ENCODE results near the gene CADM2.
"Not testable (repeated sequence)": the region's sequence is repeated elsewhere in the genome, so short reads cannot be mapped to it uniquely, and the experiment has no call there.

The CADM2 gene

GRCh38 chr3:85426121-85426520 is 467.3 kb downstream of the CADM2 start:
- no peak for DNase-seq (ENCODE audit: low read depth, low spot score)
- H3K27ac ChIP-seq = no peak overlapping the region

GRCh38 chr3:85427467-85427866 is 468.7 kb downstream of the CADM2 start:
- DNase-seq (ENCODE audit: low read depth, low spot score) = no peak
- no peak overlapping the region for H3K27ac ChIP-seq

GRCh38 chr3:85432081-85432480 is 473.3 kb downstream of the CADM2 start:
- no peak overlapping the region for H3K27ac ChIP-seq
- DNase-seq (ENCODE audit: low read depth, low spot score) = no peak

GRCh38 chr3:85433319-85433718 is 474.5 kb downstream of the CADM2 start:
- no peak overlapping the region for H3K27ac ChIP-seq
- DNase-seq (ENCODE audit: low read depth, low spot score) = no peak

- no peak overlapping the region for H3K27ac ChIP-seq
- DNase-seq (ENCODE audit: low read depth, low spot score) = no peak
These were observed 496.9 kb downstream of the CADM2 start for GRCh38 chr3:85455561-85456200.

GRCh38 chr3:85474241-85474640 is 515.5 kb downstream of the CADM2 start:
- H3K27ac ChIP-seq = no peak overlapping the region
- no peak for DNase-seq (ENCODE audit: low read depth, low spot score)

- DNase-seq (ENCODE audit: low read depth, low spot score) = no peak
These were observed 516.6 kb downstream of the CADM2 start for GRCh38 chr3:85475346-85475745.

GRCh38 chr3:85476891-85477495 is 518.2 kb downstream of the CADM2 start:
- DNase-seq (ENCODE audit: low read depth, low spot score) = no peak

More at GRCh38 chr3:85475346-85475745, 516.6 kb downstream of the CADM2 start:
- no peak overlapping the region for H3K27ac ChIP-seq

GRCh38 chr3:85481411-85482212 is 522.8 kb downstream of the CADM2 start:
- no peak for DNase-seq (ENCODE audit: low read depth, low spot score)
- H3K27ac ChIP-seq = no peak overlapping the region

More at GRCh38 chr3:85476891-85477495, 518.2 kb downstream of the CADM2 start:
- no peak overlapping the region for H3K27ac ChIP-seq

- DNase-seq (ENCODE audit: low read depth, low spot score) = no peak
- no peak overlapping the region for H3K27ac ChIP-seq
These were observed 523.4 kb downstream of the CADM2 start for GRCh38 chr3:85482213-85482490.

- H3K27ac ChIP-seq = no peak overlapping the region
- no peak for DNase-seq (ENCODE audit: low read depth, low spot score)
These were observed 525.2 kb downstream of the CADM2 start for GRCh38 chr3:85483986-85484385.

GRCh38 chr3:85487375-85487774 is 528.6 kb downstream of the CADM2 start:
- H3K27ac ChIP-seq = no peak overlapping the region
- DNase-seq (ENCODE audit: low read depth, low spot score) = no peak

- H3K27ac ChIP-seq = no peak overlapping the region
- no peak for DNase-seq (ENCODE audit: low read depth, low spot score)
These were observed 536.8 kb downstream of the CADM2 start for GRCh38 chr3:85495602-85496001.

- no peak overlapping the region for H3K27ac ChIP-seq
- no peak for DNase-seq (ENCODE audit: low read depth, low spot score)
These were observed 539.4 kb downstream of the CADM2 start for GRCh38 chr3:85498177-85498576.

GRCh38 chr3:85502148-85502875 is 543.5 kb downstream of the CADM2 start:
- DNase-seq (ENCODE audit: low read depth, low spot score) = no peak
- H3K27ac ChIP-seq = no peak overlapping the region

- H3K27ac ChIP-seq; DNase-seq (ENCODE audit: low read depth, low spot score): not testable (repeated sequence)
These were observed 545.5 kb downstream of the CADM2 start for GRCh38 chr3:85504129-85504784.

- DNase-seq (ENCODE audit: low read depth, low spot score); H3K27ac ChIP-seq: not testable (repeated sequence)
These were observed 546.2 kb downstream of the CADM2 start for GRCh38 chr3:85504785-85505511.

- H3K27ac ChIP-seq; DNase-seq (ENCODE audit: low read depth, low spot score): not testable (repeated sequence)
These were observed 548.3 kb downstream of the CADM2 start for GRCh38 chr3:85507052-85507451.

- no peak for DNase-seq (ENCODE audit: low read depth, low spot score)
- no peak overlapping the region for H3K27ac ChIP-seq
These were observed 549.9 kb downstream of the CADM2 start for GRCh38 chr3:85508659-85509058.

- no peak for DNase-seq (ENCODE audit: low read depth, low spot score)
These were observed 557.4 kb downstream of the CADM2 start for GRCh38 chr3:85516146-85516545.

More at GRCh38 chr3:85516146-85516545, 557.4 kb downstream of the CADM2 start:
- no peak overlapping the region for H3K27ac ChIP-seq
